H9 (cell line): ENCODE measurements around the gene RARB. TPM values are rescaled to one million over a fixed set of nuclear protein-coding genes. Genes with fewer than 3 reads are reported as not detected.

Experiments used
- DNase-seq: peaks from one replicate; pipeline ENCODE4 v3.0.0-alpha.2; 2017
- H2AFZ ChIP-seq: one replicate; pipeline ENCODE4 v1.6.1; 2013; ENCODE audit warnings: mild to moderate bottlenecking, low read length, control low read depth, moderate library complexity
- H2AK5ac ChIP-seq: 2 replicates; pipeline ENCODE4 v1.6.1; 2013; ENCODE audit warnings: low read length, control low read depth, mixed read lengths; ENCODE audit not compliant: insufficient read length
- H2BK120ac ChIP-seq: one replicate; pipeline ENCODE4 v1.6.1; 2013; ENCODE audit warnings: low read depth, mild to moderate bottlenecking, low read length, control low read depth, inconsistent platforms; ENCODE audit not compliant: poor library complexity, severe bottlenecking
- H2BK12ac ChIP-seq: 2 replicates; pipeline ENCODE4 v1.6.1; 2013; ENCODE audit warnings: low read length, control low read depth, mixed read lengths, low read depth; ENCODE audit not compliant: insufficient read length
- H2BK15ac ChIP-seq: 2 replicates; pipeline ENCODE4 v1.6.1; 2013; ENCODE audit warnings: low read depth, low read length, control low read depth
- H2BK20ac ChIP-seq: one replicate; pipeline ENCODE4 v1.6.1; 2013; ENCODE audit warnings: low read depth, mild to moderate bottlenecking, low read length, control low read depth, inconsistent platforms; ENCODE audit not compliant: poor library complexity, severe bottlenecking
- H2BK5ac ChIP-seq: 2 replicates; pipeline ENCODE4 v1.6.1; 2013; ENCODE audit warnings: low read length, control low read depth, mixed read lengths; ENCODE audit not compliant: insufficient read length
- H3K14ac ChIP-seq: 2 replicates; pipeline ENCODE4 v1.6.1; 2013; ENCODE audit warnings: low read length, control low read depth; ENCODE audit not compliant: insufficient read depth
- H3K18ac ChIP-seq: 2 replicates; pipeline ENCODE4 v1.6.1; 2013; ENCODE audit warnings: low read depth, mild to moderate bottlenecking, mixed read lengths, low read length, control low read depth; ENCODE audit not compliant: insufficient read length
- H3K23ac ChIP-seq: 2 replicates; pipeline ENCODE4 v1.6.1; 2013; ENCODE audit warnings: low read length, control low read depth, mixed read lengths, low read depth; ENCODE audit not compliant: insufficient read length
- H3K23me2 ChIP-seq: 2 replicates; pipeline ENCODE4 v1.6.1; 2013; ENCODE audit warnings: low read depth, mild to moderate bottlenecking, mixed read lengths, low read length, control low read depth; ENCODE audit not compliant: insufficient read length, poor library complexity, severe bottlenecking
- H3K27ac ChIP-seq: 2 replicates; pipeline ENCODE4 v1.5.1; 2013; ENCODE audit warnings: low read length, control low read depth, mixed read lengths, low read depth; ENCODE audit not compliant: insufficient read length
- H3K27me3 ChIP-seq: 2 replicates; pipeline ENCODE4 v1.6.1; 2013; ENCODE audit warnings: low read length, control low read depth, inconsistent platforms; ENCODE audit not compliant: insufficient read depth
- H3K4ac ChIP-seq: 2 replicates; pipeline ENCODE4 v1.6.1; 2013; ENCODE audit warnings: low read depth, mild to moderate bottlenecking, control low read depth, inconsistent platforms, low read length, moderate library complexity
- H3K4me1 ChIP-seq: 2 replicates; pipeline ENCODE4 v1.6.1; 2013; ENCODE audit warnings: low read length, control low read depth, inconsistent platforms; ENCODE audit not compliant: insufficient read depth
- H3K4me2 ChIP-seq: 2 replicates; pipeline ENCODE4 v1.6.1; 2013; ENCODE audit warnings: low read length, control low read depth, mixed read lengths; ENCODE audit not compliant: insufficient read length, insufficient read depth
- H3K56ac ChIP-seq: 2 replicates; pipeline ENCODE4 v1.6.1; 2013; ENCODE audit warnings: low read depth, mild to moderate bottlenecking, mixed read lengths, low read length, control low read depth; ENCODE audit not compliant: insufficient read length
- H3K79me1 ChIP-seq: 2 replicates; pipeline ENCODE4 v1.6.1; 2013; ENCODE audit warnings: low read depth, mild to moderate bottlenecking, moderate library complexity, low read length, control low read depth, inconsistent platforms; ENCODE audit not compliant: insufficient read depth, poor library complexity, severe bottlenecking
- H3K79me2 ChIP-seq: 2 replicates; pipeline ENCODE4 v1.6.1; 2013; ENCODE audit warnings: low read length, control low read depth, inconsistent platforms; ENCODE audit not compliant: insufficient read depth
- H3K9ac ChIP-seq: 2 replicates; pipeline ENCODE4 v1.6.1; 2013; ENCODE audit warnings: low read length, control low read depth, mixed read lengths; ENCODE audit not compliant: insufficient read length; ENCODE audit errors: extremely low read depth
- H3K9me3 ChIP-seq: one replicate; pipeline ENCODE4 v1.6.1; 2013; ENCODE audit warnings: low read depth, low read length, inconsistent platforms; ENCODE audit not compliant: control insufficient read depth
- H3T11ph ChIP-seq: one replicate; pipeline ENCODE4 v1.6.1; 2013; ENCODE audit warnings: mild to moderate bottlenecking, low read length, control low read depth, inconsistent platforms
- H4K20me1 ChIP-seq: one replicate; pipeline ENCODE4 v1.6.1; 2013; ENCODE audit not compliant: control insufficient read depth, insufficient read length, insufficient read depth
- H4K5ac ChIP-seq: 2 replicates; pipeline ENCODE4 v1.6.1; 2013; ENCODE audit warnings: low read depth, mild to moderate bottlenecking, mixed read lengths, low read length, control low read depth; ENCODE audit not compliant: insufficient read length
- H4K8ac ChIP-seq: replicated peaks from 2 replicates; pipeline ENCODE4 v1.6.1; 2013; ENCODE audit warnings: low read length, control low read depth, mixed read lengths, low read depth; ENCODE audit not compliant: insufficient read length
- H4K91ac ChIP-seq: 2 replicates; pipeline ENCODE4 v1.6.1; 2013; ENCODE audit warnings: low read depth, mild to moderate bottlenecking, moderate library complexity, mixed read lengths, low read length, control low read depth; ENCODE audit not compliant: insufficient read length
- H3K27ac Mint-ChIP-seq, 3 experiments: 2 replicates in 2 of 3; 3 replicates in 1 of 3; pipeline ENCODE4 v1.8.0; 2020 to 2021; ENCODE audit warnings: mixed read lengths in 3 of 3, mild to moderate bottlenecking in 1 of 3, moderate library complexity in 1 of 3
- H3K27me3 Mint-ChIP-seq: 2 replicates; pipeline ENCODE4 v1.8.0; 2021; ENCODE audit warnings: low read depth, mild to moderate bottlenecking, moderate library complexity, mixed read lengths
- H3K36me3 Mint-ChIP-seq, 3 experiments: 2 replicates in 2 of 3; 3 replicates in 1 of 3; pipeline ENCODE4 v1.8.0; 2020 to 2021; ENCODE audit warnings: low read depth in 3 of 3, mixed read lengths in 3 of 3; ENCODE audit not compliant: insufficient read depth in 1 of 3
- H3K4me1 Mint-ChIP-seq, 2 experiments: 2 replicates each; pipeline ENCODE4 v1.8.0; 2020; ENCODE audit warnings: mixed read lengths in 2 of 2
- H3K4me3 Mint-ChIP-seq, 2 experiments: 2 replicates in 1 of 2; 3 replicates in 1 of 2; pipeline ENCODE4 v1.8.0; 2020 to 2021; ENCODE audit warnings: mild to moderate bottlenecking in 2 of 2, mixed read lengths in 2 of 2, moderate library complexity in 1 of 2
- H3K9me3 Mint-ChIP-seq, 2 experiments: 2 replicates in 1 of 2; 3 replicates in 1 of 2; pipeline ENCODE4 v1.8.0; 2020; ENCODE audit warnings: mild to moderate bottlenecking in 2 of 2, mixed read lengths in 2 of 2, moderate library complexity in 1 of 2
- CTCF ChIP-seq: fragments of 200-600 bp; sonication (generic); conservative IDR thresholded peaks from 3 replicates; pipeline ENCODE4 v1.8.0; 2021; ENCODE audit warnings: antibody characterized with exemption, mild to moderate bottlenecking
- WGBS: extraction: QIAGEN DNeasy Blood & Tissue Kit; methylation state at CpG from one replicate; pipeline ENCODE4 v1.1.7; 2013; ENCODE audit warnings: missing lambda C conversion rate, low lambda C conversion rate, mixed read lengths; ENCODE audit not compliant: insufficient read length; ENCODE audit errors: extremely low coverage; 5-methylcytosine and 5-hydroxymethylcytosine counted together
- total RNA-seq: library from RNA; stranded (reverse); gene quantifications from 2 replicates; pipeline ENCODE4 v1.2.1, GENCODE V29; 2021

Gene RARB
- total RNA-seq, 1 experiment from 2014 or later: 0.22 TPM

GRCh38 chr3:25511972-25512721, 84.1 kb downstream of the RARB start:
- H3K27me3 ChIP-seq: no peaks in the 10 kb centered on the region
- H3K9me3 Mint-ChIP-seq: no peaks in the 10 kb centered on the region
- H3K23me2 ChIP-seq: no peaks in the 10 kb centered on the region
- H2BK20ac ChIP-seq: no peak overlapping the region
- no peak overlapping the region for H3K4me2 ChIP-seq
- H2BK15ac ChIP-seq: no peak overlapping the region
- H3K4me3 Mint-ChIP-seq: no peak overlapping the region
- peaks cover 15 to 16% of the 10 kb centered on the region in 2 experiments for H3K4me1 Mint-ChIP-seq
- H4K91ac ChIP-seq: no peak overlapping the region
- H3K79me2 ChIP-seq: no peaks in the 10 kb centered on the region
- H3K18ac ChIP-seq: no peak overlapping the region
- H3K27ac Mint-ChIP-seq: peak overlapping the region in 1 of 3 experiments; percentile 5; a peak in 1 of 7 replicates
- no peak overlapping the region for H3T11ph ChIP-seq
- no peak overlapping the region for H2AK5ac ChIP-seq
- no peak overlapping the region for H3K4ac ChIP-seq
- no peak for DNase-seq
- no peaks in the 10 kb centered on the region for H3K9me3 ChIP-seq
- no peak overlapping the region for H3K27ac ChIP-seq
- H2BK5ac ChIP-seq: no peak overlapping the region
- H3K36me3 Mint-ChIP-seq: no peaks in the 10 kb centered on the region
- H3K23ac ChIP-seq: no peak overlapping the region
- no peak overlapping the region for H2AFZ ChIP-seq
- H3K79me1 ChIP-seq: no peaks in the 10 kb centered on the region
- TF ChIP-seq CTCF: no peak
- H3K14ac ChIP-seq: no peak overlapping the region; the same call in 1 of the 2 replicates
- no peaks in the 10 kb centered on the region for H3K27me3 Mint-ChIP-seq
- WGBS: no CpG with 5 or more reads among the region's 10 CpGs
- H3K56ac ChIP-seq: no peak overlapping the region
- H2BK12ac ChIP-seq: no peak overlapping the region
- no peaks in the 10 kb centered on the region; the same call in 1 of the 2 replicates for H3K4me1 ChIP-seq
- no peak overlapping the region for H3K9ac ChIP-seq
- no peak overlapping the region for H4K8ac ChIP-seq
- H4K5ac ChIP-seq: no peak overlapping the region
- H2BK120ac ChIP-seq: no peak overlapping the region
- no peaks in the 10 kb centered on the region for H4K20me1 ChIP-seq
